Naive thymus-derived CD8-positive, alpha-beta T cell (primary cell): ENCODE data around the gene KCNJ15. TPM values are rescaled to one million over a fixed set of nuclear protein-coding genes. Genes with fewer than 3 reads are reported as not detected.

Experiments
- ATAC-seq, 2 donors: fragments of 150-1000 bp; cut with Tn5 transposase in 1 of 2; sonication (Bioruptor Pico), chemical (Tn5 transposase) in 1 of 2; 1 replicate in 1 of 2; 2 replicates in 1 of 2; pipeline ENCODE4 v1.10.0; 2021; ENCODE audit warnings: mild to moderate bottlenecking in 2 of 2, moderate library complexity in 2 of 2
- POLR2A ChIA-PET: fragments of 350-600 bp; sonication (Branson Sonifier 250); formaldehyde crosslinking; loops from one replicate; lab custom pipeline; 2021; ENCODE audit warnings: antibody characterized with exemption; lab: Charles Lee
- DNase-seq, 10 donors: peaks; one replicate each; pipeline versions ENCODE4 v3.0.0 to v3.0.0-alpha.2; 2020 to 2022
- H3K27ac Mint-ChIP-seq, 10 donors: one replicate each; pipeline ENCODE4 v1.8.0; 2020 to 2022; ENCODE audit warnings: mild to moderate bottlenecking in 10 of 10, mixed read lengths in 10 of 10, moderate library complexity in 4 of 10, inconsistent platforms in 1 of 10
- H3K27me3 Mint-ChIP-seq, 5 donors: one replicate each; pipeline ENCODE4 v1.8.0; 2021 to 2022; ENCODE audit warnings: mixed read lengths in 5 of 5
- H3K36me3 Mint-ChIP-seq, 3 donors: one replicate each; pipeline ENCODE4 v1.8.0; 2020 to 2022; ENCODE audit warnings: mixed read lengths in 3 of 3, mild to moderate bottlenecking in 2 of 3, inconsistent platforms in 1 of 3
- H3K4me1 Mint-ChIP-seq, 4 donors: one replicate each; pipeline ENCODE4 v1.8.0; 2021 to 2022; ENCODE audit warnings: mixed read lengths in 4 of 4
- H3K4me3 Mint-ChIP-seq, 10 donors: one replicate each; pipeline ENCODE4 v1.8.0; 2020 to 2022; ENCODE audit warnings: mild to moderate bottlenecking in 10 of 10, mixed read lengths in 10 of 10, moderate library complexity in 6 of 10, inconsistent platforms in 1 of 10
- H3K9me3 Mint-ChIP-seq, 9 donors: one replicate each; pipeline ENCODE4 v1.8.0; 2020 to 2022; ENCODE audit warnings: mixed read lengths in 9 of 9, mild to moderate bottlenecking in 3 of 9, inconsistent platforms in 1 of 9, moderate library complexity in 1 of 9
- polyA plus RNA-seq, 3 donors: library from polyadenylated mRNA; unstranded; fragments of 300-500 nt; fragmentation: Illumina TruSeq; gene quantifications; one replicate each; pipeline ENCODE4 v1.2.3, GENCODE V29; 2021
- total RNA-seq, 8 experiments: library from RNA in 2 of 8; stranded (reverse) in 2 of 8; gene quantifications; one replicate each; pipeline ENCODE4 v1.2.3 and lab custom pipeline; 2021 to 2026

The KCNJ15 gene
- total and polyA plus RNA-seq, 5 experiments from 2014 or later, result not detected

GRCh38 chr21:38297194-38297631, 40.4 kb downstream of the KCNJ15 start:
- Mint-ChIP-seq H3K27me3 (peaks cover 0 to 8% (median 0%) of the 10 kb centered on the region in 5 donors), H3K4me3 (peak overlapping the region in 1 of 10 donors; percentile 42), H3K9me3 (no peaks in the 10 kb centered on the region), H3K4me1 (peaks cover 4 to 50% (median 30%) of the 10 kb centered on the region in 4 donors), H3K36me3 (no peaks in the 10 kb centered on the region), H3K27ac (peak overlapping the region in 2 of 10 donors; percentile 31 to 43)
- ATAC-seq (no peak), DNase-seq (no peak)
- POLR2A ChIA-PET, result interaction anchor here (1.3 kb wide), 1 partner anchor 9 kb away, joined by 4 read pairs; no protein-coding TSS in a partner anchor

- no peak overlapping the region for H3K4me3 Mint-ChIP-seq
- no peaks in the 10 kb centered on the region for H3K9me3 Mint-ChIP-seq
- H3K27me3 Mint-ChIP-seq, result peaks cover 0 to 8% (median 0%) of the 10 kb centered on the region in 5 donors
- H3K27ac Mint-ChIP-seq, result peak overlapping the region in 2 of 10 donors; percentile 34 to 41
- peaks cover 4 to 50% (median 30%) of the 10 kb centered on the region in 4 donors for H3K4me1 Mint-ChIP-seq
- H3K36me3 Mint-ChIP-seq, result no peaks in the 10 kb centered on the region
- no peak for DNase-seq
- ATAC-seq, result no peak
- POLR2A ChIA-PET, result interaction anchor here (1.3 kb wide), 1 partner anchor 8 kb away, joined by 4 read pairs; no protein-coding TSS in a partner anchor
These were observed 41.1 kb downstream of the KCNJ15 start for GRCh38 chr21:38297871-38298270.

GRCh38 chr21:38298832-38299231, 42.0 kb downstream of the KCNJ15 start:
- H3K4me3 Mint-ChIP-seq, result peak overlapping the region in 1 of 10 donors; percentile 57
- H3K27me3 Mint-ChIP-seq, result peaks cover 0 to 8% (median 0%) of the 10 kb centered on the region in 5 donors
- ATAC-seq, result no peak
- no peak overlapping the region for H3K27ac Mint-ChIP-seq
- H3K36me3 Mint-ChIP-seq, result no peaks in the 10 kb centered on the region
- H3K4me1 Mint-ChIP-seq, result peaks cover 4 to 40% (median 25%) of the 10 kb centered on the region in 4 donors
- no peak for DNase-seq
- POLR2A ChIA-PET, result no interaction called here
- H3K9me3 Mint-ChIP-seq, result no peaks in the 10 kb centered on the region

GRCh38 chr21:38299671-38300070, 42.9 kb downstream of the KCNJ15 start:
- peaks cover 4 to 33% (median 19%) of the 10 kb centered on the region in 4 donors for H3K4me1 Mint-ChIP-seq
- peaks cover 0 to 8% (median 0%) of the 10 kb centered on the region in 5 donors for H3K27me3 Mint-ChIP-seq
- DNase-seq (no peak), ATAC-seq (no peak)
- H3K27ac Mint-ChIP-seq, result peak overlapping the region in 4 of 10 donors; percentile 7 to 87 (median 46)
- POLR2A ChIA-PET, result no interaction called here
- H3K9me3 Mint-ChIP-seq, result no peaks in the 10 kb centered on the region
- H3K36me3 Mint-ChIP-seq, result no peaks in the 10 kb centered on the region
- H3K4me3 Mint-ChIP-seq, result peak overlapping the region in 4 of 10 donors; percentile 28 to 54 (median 46)

GRCh38 chr21:38300141-38300578, 43.4 kb downstream of the KCNJ15 start:
- peaks cover 0 to 8% (median 0%) of the 10 kb centered on the region in 5 donors for H3K27me3 Mint-ChIP-seq
- no peaks in the 10 kb centered on the region for H3K36me3 Mint-ChIP-seq
- peak overlapping the region in 6 of 10 donors; percentile 11 to 87 (median 53) for H3K27ac Mint-ChIP-seq
- H3K4me1 Mint-ChIP-seq, result peaks cover 4 to 31% (median 18%) of the 10 kb centered on the region in 4 donors
- DNase-seq, result peak in 2 of 10 donors; percentile 1 to 23
- no peaks in the 10 kb centered on the region for H3K9me3 Mint-ChIP-seq
- peak overlapping the region; percentile 13 to 57 (median 44) for H3K4me3 Mint-ChIP-seq
- POLR2A ChIA-PET, result no interaction called here
- ATAC-seq, result no peak

GRCh38 chr21:38301321-38302214, 44.8 kb downstream of the KCNJ15 start:
- H3K9me3 Mint-ChIP-seq, result no peaks in the 10 kb centered on the region
- peak overlapping the region in 1 of 10 donors; percentile 9 for H3K27ac Mint-ChIP-seq
- ATAC-seq (no peak), DNase-seq (no peak)
- no peaks in the 10 kb centered on the region for H3K36me3 Mint-ChIP-seq
- POLR2A ChIA-PET, result no interaction called here
- no peak overlapping the region for H3K4me3 Mint-ChIP-seq
- H3K27me3 Mint-ChIP-seq, result peaks cover 0 to 8% (median 0%) of the 10 kb centered on the region in 5 donors
- peaks cover 2 to 25% (median 15%) of the 10 kb centered on the region in 4 donors for H3K4me1 Mint-ChIP-seq

- DNase-seq, result no peak
- POLR2A ChIA-PET, result no interaction called here
- no peak for ATAC-seq
- Mint-ChIP-seq H3K4me1 (peaks cover 2 to 18% (median 11%) of the 10 kb centered on the region in 4 donors), H3K27ac (no peak overlapping the region), H3K4me3 (no peak overlapping the region), H3K9me3 (no peaks in the 10 kb centered on the region), H3K36me3 (no peaks in the 10 kb centered on the region), H3K27me3 (peaks cover 0 to 8% (median 0%) of the 10 kb centered on the region in 5 donors)
These were observed 46.5 kb downstream of the KCNJ15 start for GRCh38 chr21:38303300-38303699.

- ATAC-seq (peak; percentile 53 to 83), DNase-seq (peak in 2 of 10 donors; percentile 16 to 51)
- Mint-ChIP-seq H3K9me3 (no peaks in the 10 kb centered on the region), H3K36me3 (no peaks in the 10 kb centered on the region), H3K4me3 (peak overlapping the region in 3 of 10 donors; percentile 9 to 30 (median 27)), H3K27ac (peak overlapping the region in 9 of 10 donors; percentile 11 to 81 (median 65)), H3K4me1 (peaks cover 2 to 6% (median 4%) of the 10 kb centered on the region in 4 donors), H3K27me3 (peaks cover 0 to 5% (median 0%) of the 10 kb centered on the region in 5 donors)
- POLR2A ChIA-PET, result interaction anchor here (1.2 kb wide), 1 partner anchor 9 kb away, joined by 4 read pairs; no protein-coding TSS in a partner anchor
These were observed 49.8 kb downstream of the KCNJ15 start for GRCh38 chr21:38306433-38307141.

- POLR2A ChIA-PET, result no interaction called here
These were observed 51.2 kb downstream of the KCNJ15 start for GRCh38 chr21:38307771-38308531.

GRCh38 chr21:38308532-38309119, 51.8 kb downstream of the KCNJ15 start:
- Mint-ChIP-seq H3K36me3 (no peaks in the 10 kb centered on the region), H3K4me3 (no peak overlapping the region), H3K27ac (no peak overlapping the region), H3K27me3 (peaks cover 1 to 11% (median 7%) of the 10 kb centered on the region in 5 donors), H3K4me1 (peaks cover 2 to 6% (median 4%) of the 10 kb centered on the region in 4 donors), H3K9me3 (no peaks in the 10 kb centered on the region)
- no peak for DNase-seq
- no peak for ATAC-seq
- POLR2A ChIA-PET, result no interaction called here

More at GRCh38 chr21:38307771-38308531, 51.2 kb downstream of the KCNJ15 start:
- no peaks in the 10 kb centered on the region for H3K36me3 Mint-ChIP-seq
- peak overlapping the region in 1 of 10 donors; percentile 52 for H3K27ac Mint-ChIP-seq
- peaks cover 2 to 6% (median 4%) of the 10 kb centered on the region in 4 donors for H3K4me1 Mint-ChIP-seq
- H3K9me3 Mint-ChIP-seq, result no peaks in the 10 kb centered on the region
- ATAC-seq, result no peak
- no peak overlapping the region for H3K4me3 Mint-ChIP-seq
- DNase-seq, result no peak
- H3K27me3 Mint-ChIP-seq, result peaks cover 0 to 5% (median under 1%) of the 10 kb centered on the region in 5 donors

GRCh38 chr21:38310646-38311485, 54.1 kb downstream of the KCNJ15 start:
- H3K36me3 Mint-ChIP-seq, result peaks cover 0 to 3% (median 0%) of the 10 kb centered on the region in 3 donors
- POLR2A ChIA-PET, result no interaction called here
- ATAC-seq (no peak), DNase-seq (no peak)
- H3K4me3 Mint-ChIP-seq, result no peak overlapping the region
- peaks cover 2 to 6% (median 4%) of the 10 kb centered on the region in 4 donors for H3K4me1 Mint-ChIP-seq
- H3K27ac Mint-ChIP-seq, result no peak overlapping the region
- no peaks in the 10 kb centered on the region for H3K9me3 Mint-ChIP-seq
- peaks cover 1 to 29% (median 13%) of the 10 kb centered on the region in 5 donors for H3K27me3 Mint-ChIP-seq
